NT2/D1 (cell line): ENCODE results near the gene CLEC11A.

Experiments used
- SUZ12 ChIP-seq: IDR thresholded peaks from 2 replicates; pipeline ENCODE4 v1.6.1; 2011; ENCODE audit not compliant: insufficient read length, insufficient read depth; ENCODE audit errors: extremely low read depth
- ZNF274 ChIP-seq: IDR thresholded peaks from 2 replicates; pipeline ENCODE4 v1.6.1; 2011; ENCODE audit warnings: mild to moderate bottlenecking, low read depth, low read length

GRCh38 chr19:50729894-50730293 lies 6.7 kb downstream of the CLEC11A start:
- no peak for TF ChIP-seq SUZ12
- TF ChIP-seq ZNF274, result no peak
